ENCODE results near the gene FGF1. TPM values are rescaled to one million over a fixed set of nuclear protein-coding genes. Genes with fewer than 3 reads are reported as not detected.

Gene FGF1
- total and polyA plus RNA-seq, 8 donors: 0.73 to 3.5 (median 1.0) TPM; not detected in 3

DNA sequence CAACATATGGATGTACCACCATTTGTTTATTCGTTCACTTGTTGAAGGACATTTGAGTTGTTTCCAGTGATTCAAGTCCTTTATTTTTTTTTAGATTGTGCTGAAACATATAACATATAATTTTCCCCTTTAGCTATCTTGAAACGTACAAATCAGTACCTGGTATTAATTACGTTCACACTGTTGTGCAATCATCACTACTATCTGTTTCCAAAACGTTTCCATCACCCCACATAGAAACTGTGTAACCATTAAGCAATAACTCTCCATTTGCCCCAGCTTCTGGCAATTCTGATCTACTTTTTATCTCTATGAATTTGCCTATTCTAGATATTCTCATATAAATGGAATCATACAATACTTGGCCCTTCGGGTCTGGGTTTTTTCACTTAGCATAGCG is 116.0 kb downstream of the FGF1 start:
- TF ChIP-seq POLR2A (IDR thresholded peaks at IDR 0.05) (no peak), POLR2AphosphoS5 (IDR thresholded peaks at IDR 0.05) (no peak), EP300 (IDR thresholded peaks at IDR 0.05) (no peak)
- TF ChIP-seq, protein P1, sequence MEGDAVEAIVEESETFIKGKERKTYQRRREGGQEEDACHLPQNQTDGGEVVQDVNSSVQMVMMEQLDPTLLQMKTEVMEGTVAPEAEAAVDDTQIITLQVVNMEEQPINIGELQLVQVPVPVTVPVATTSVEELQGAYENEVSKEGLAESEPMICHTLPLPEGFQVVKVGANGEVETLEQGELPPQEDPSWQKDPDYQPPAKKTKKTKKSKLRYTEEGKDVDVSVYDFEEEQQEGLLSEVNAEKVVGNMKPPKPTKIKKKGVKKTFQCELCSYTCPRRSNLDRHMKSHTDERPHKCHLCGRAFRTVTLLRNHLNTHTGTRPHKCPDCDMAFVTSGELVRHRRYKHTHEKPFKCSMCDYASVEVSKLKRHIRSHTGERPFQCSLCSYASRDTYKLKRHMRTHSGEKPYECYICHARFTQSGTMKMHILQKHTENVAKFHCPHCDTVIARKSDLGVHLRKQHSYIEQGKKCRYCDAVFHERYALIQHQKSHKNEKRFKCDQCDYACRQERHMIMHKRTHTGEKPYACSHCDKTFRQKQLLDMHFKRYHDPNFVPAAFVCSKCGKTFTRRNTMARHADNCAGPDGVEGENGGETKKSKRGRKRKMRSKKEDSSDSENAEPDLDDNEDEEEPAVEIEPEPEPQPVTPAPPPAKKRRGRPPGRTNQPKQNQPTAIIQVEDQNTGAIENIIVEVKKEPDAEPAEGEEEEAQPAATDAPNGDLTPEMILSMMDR (IDR thresholded peaks at IDR 0.05): no peak
- H3K27ac ChIP-seq: peak overlapping the region in 1 of 5 donors; percentile 76
- H3K9me3 ChIP-seq: no peaks in the 10 kb centered on the region
- no peak for DNase-seq
- H3K4me3 ChIP-seq: no peak overlapping the region
- no peaks in the 10 kb centered on the region for H3K36me3 ChIP-seq
- H3K27me3 ChIP-seq: no peaks in the 10 kb centered on the region
- 79 to 89% (median 86%) methylated on average over 6 of the region's 6 CpGs for WGBS, 5 donors
- intact Hi-C loops (cut with DNase I; ENCODE audit: low total_unique reads): no loop called here
- H3K4me1 ChIP-seq: peaks cover 0 to 22% (median 6%) of the 10 kb centered on the region in 4 donors

DNA sequence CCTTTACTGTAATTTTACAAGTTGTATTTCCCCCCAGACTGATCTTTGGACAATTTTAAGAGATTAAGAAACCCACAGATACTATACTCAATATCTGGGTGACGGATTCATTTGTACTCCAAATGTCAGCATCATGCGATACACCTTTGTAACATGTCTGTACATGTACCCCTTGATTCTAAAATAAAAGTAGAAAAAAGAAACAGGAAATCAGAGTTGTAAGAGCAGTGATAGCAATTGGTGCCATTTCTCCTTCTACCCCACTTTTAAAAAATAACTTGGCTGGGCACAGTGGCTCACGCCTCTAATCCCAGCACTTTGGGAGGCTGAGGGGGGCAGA is 116.9 kb downstream of the FGF1 start:
- WGBS, 5 donors: 83 to 94% (median 87%) methylated on average over 3 of the region's 3 CpGs
- TF ChIP-seq, protein P1 (IDR thresholded peaks at IDR 0.05): no peak
- TF ChIP-seq POLR2AphosphoS5 (IDR thresholded peaks at IDR 0.05) (no peak), POLR2A (IDR thresholded peaks at IDR 0.05) (no peak), EP300 (IDR thresholded peaks at IDR 0.05) (no peak)
- Histone ChIP-seq H3K27me3 (no peaks in the 10 kb centered on the region), H3K4me1 (peaks cover 0 to 22% (median 6%) of the 10 kb centered on the region in 4 donors), H3K4me3 (no peak overlapping the region), H3K9me3 (no peaks in the 10 kb centered on the region), H3K36me3 (no peaks in the 10 kb centered on the region), H3K27ac (peak overlapping the region in 2 of 5 donors; percentile 71 to 76)
- no peak for DNase-seq
- intact Hi-C loops (cut with DNase I; ENCODE audit: low total_unique reads): no loop called here

DNA sequence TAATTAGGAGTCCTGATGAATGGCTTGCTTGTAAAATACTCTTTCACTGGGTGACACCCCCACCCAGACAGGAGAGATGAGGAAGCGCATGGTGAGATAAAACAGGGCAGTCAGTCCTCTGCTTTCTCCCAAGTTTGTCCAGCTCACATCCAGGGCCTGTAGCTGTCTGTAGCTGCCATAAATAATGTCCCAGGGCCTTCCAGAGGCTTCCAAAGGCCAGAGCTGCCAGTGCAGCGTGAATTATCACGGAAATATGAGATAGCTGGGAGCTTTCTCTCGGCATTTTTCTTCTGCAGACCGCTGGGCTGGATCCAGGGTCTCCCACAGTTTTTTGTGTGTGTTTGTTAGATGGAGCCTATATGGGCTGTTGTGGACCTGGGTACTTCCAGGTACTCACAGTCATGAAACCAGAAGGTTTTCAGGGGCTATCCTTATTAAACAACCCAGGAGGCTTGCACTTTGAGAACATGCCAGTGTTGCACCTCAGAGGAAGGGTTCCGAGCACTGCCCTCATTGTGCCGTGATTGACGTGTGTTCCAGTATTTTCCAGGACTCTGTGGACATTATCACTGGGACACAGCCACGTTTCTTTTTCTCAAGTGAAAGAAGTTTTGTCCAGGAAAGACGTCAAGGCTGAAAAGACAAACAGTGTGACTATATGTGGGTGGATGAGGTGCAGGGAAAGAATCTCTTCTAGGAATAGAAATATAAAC is 117.5 kb downstream of the FGF1 start:
- intact Hi-C loops (cut with DNase I; ENCODE audit: low total_unique reads): no loop called here
- no peaks in the 10 kb centered on the region for H3K27me3 ChIP-seq
- no peak overlapping the region for H3K4me3 ChIP-seq
- DNase-seq: peak in 1 of 2 donors; percentile 70
- TF ChIP-seq POLR2A (IDR thresholded peaks at IDR 0.05): no peak
- TF ChIP-seq EP300 (IDR thresholded peaks at IDR 0.05): peak; percentile 57
- 41 to 61% (median 49%) methylated on average over 10 of the region's 10 CpGs for WGBS, 5 donors
- H3K36me3 ChIP-seq: no peaks in the 10 kb centered on the region
- no peaks in the 10 kb centered on the region for H3K9me3 ChIP-seq
- peak overlapping the region in 4 of 5 donors; percentile 17 to 76 (median 58) for H3K27ac ChIP-seq
- H3K4me1 ChIP-seq: peaks cover 0 to 22% (median 6%) of the 10 kb centered on the region in 4 donors

DNA sequence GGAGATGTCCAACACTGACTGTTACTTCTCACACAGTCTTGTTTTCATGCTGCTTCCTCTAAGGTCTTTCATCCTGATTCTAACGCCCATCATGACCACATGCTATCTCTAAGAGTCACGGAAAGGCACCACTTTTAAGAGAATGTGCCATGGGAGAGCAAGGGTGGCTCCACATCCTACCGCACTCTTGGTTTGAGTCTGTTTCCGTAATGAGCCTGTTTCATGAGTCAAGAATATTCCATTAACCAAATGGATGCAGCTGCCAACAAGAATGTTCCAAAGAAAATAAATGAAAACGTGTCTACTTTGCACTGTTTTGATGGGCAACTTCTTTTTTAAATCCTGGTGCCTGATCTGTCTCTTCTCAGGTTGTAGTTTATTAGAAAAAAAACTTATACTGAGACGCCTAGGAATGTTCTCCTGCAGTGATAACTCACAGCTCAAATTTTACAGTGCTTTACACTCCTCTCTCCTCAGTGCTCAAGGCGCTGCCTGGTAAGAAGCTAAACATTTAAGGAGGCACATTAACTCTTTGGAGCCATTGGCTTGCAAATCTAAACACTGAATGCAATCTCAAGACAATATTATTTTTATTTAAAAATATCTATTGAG is 124.3 kb downstream of the FGF1 start:
- no peaks in the 10 kb centered on the region for H3K9me3 ChIP-seq
- H3K27me3 ChIP-seq: no peaks in the 10 kb centered on the region
- WGBS, 5 donors: 75 to 87% (median 79%) methylated on average over 7 of the region's 7 CpGs
- TF ChIP-seq POLR2AphosphoS5 (IDR thresholded peaks at IDR 0.05): no peak
- TF ChIP-seq POLR2A (IDR thresholded peaks at IDR 0.05): no peak
- TF ChIP-seq, protein P1 (IDR thresholded peaks at IDR 0.05): no peak
- no peak for TF ChIP-seq EP300 (IDR thresholded peaks at IDR 0.05)
- H3K27ac ChIP-seq: no peak overlapping the region
- H3K36me3 ChIP-seq: no peaks in the 10 kb centered on the region
- intact Hi-C loops (cut with DNase I; ENCODE audit: low total_unique reads): no loop called here
- no peaks in the 10 kb centered on the region for H3K4me1 ChIP-seq
- no peak for DNase-seq
- no peak overlapping the region for H3K4me3 ChIP-seq

DNA sequence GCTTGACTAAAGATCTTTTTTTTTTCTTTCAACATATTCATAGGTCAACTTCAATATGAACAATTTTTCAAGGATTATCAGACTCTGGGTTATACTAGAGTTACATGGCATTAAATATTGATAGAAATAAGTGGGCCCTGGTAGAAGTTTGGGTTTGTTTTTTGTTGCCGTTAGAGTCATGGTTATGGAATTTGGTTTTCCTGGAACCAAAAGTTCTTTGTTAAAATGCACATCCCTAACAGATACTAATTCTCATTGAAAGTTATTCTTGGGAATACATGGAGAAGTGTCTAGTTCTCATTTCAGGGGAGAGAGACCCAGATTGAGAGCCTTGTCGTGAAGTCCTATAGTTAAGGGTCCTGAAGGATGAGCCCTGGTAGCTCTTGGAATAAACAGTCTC is 124.9 kb downstream of the FGF1 start:
- H3K36me3 ChIP-seq: no peaks in the 10 kb centered on the region
- H3K27ac ChIP-seq: no peak overlapping the region
- no peaks in the 10 kb centered on the region for H3K9me3 ChIP-seq
- WGBS, 5 donors: 74 to 97% (median 86%) methylated on average over 2 of the region's 2 CpGs
- H3K4me3 ChIP-seq: no peak overlapping the region
- no peaks in the 10 kb centered on the region for H3K27me3 ChIP-seq
- intact Hi-C loops (cut with DNase I; ENCODE audit: low total_unique reads): no loop called here
- no peaks in the 10 kb centered on the region for H3K4me1 ChIP-seq
- TF ChIP-seq POLR2A (IDR thresholded peaks at IDR 0.05) (no peak), POLR2AphosphoS5 (IDR thresholded peaks at IDR 0.05) (no peak), EP300 (IDR thresholded peaks at IDR 0.05) (no peak)
- TF ChIP-seq, protein P1 (IDR thresholded peaks at IDR 0.05): no peak
- no peak for DNase-seq

Data from stomach (tissue), 9 donors.